HG03095 (cell line): ENCODE data around the gene A3GALT2.
"Not testable (repeated sequence)": the region's sequence is repeated elsewhere in the genome, so short reads cannot be mapped to it uniquely, and the experiment has no call there.

ENCODE experiments used
- ATAC-seq: cut with Tn5 transposase; IDR thresholded peaks from one replicate; pipeline ENCODE4 v1.9.1; 2021; ENCODE audit warnings: moderate library complexity; ENCODE audit not compliant: unreplicated experiment

Gene A3GALT2

GRCh38 chr1:33294071-33295010 lies 26.6 kb downstream of the A3GALT2 start:
- no peak for ATAC-seq

DNA sequence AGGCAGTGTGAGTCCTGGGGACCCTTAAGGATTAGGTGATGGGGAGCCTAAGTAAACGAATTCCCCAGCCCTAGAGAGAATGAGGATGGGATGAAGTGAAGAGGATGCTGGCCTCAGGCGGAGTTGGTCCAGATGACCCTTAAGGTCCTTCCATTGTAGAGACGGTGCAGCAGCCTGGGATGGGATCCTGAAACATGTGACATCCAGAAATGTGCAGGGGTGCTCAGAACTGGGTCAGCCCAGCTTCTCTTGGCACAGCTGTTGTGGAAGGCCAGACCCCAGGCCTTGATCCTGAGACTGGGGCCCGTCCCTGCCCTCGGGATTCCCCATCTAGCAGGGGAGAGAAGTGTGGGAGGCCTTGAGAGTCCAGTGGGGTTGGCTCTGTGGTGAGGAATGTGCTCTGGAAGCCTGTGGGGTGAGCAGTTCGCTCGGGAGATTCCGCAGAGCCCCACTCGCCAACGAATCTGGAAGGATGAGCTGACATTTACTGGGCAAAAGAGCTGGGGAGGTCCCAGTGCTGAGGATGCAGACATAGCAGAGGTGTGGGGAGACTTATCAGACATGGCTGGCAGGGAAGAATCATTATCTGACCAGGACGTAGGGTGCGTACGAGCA lies 28.1 kb downstream of the A3GALT2 start:
- ATAC-seq, result no peak

DNA sequence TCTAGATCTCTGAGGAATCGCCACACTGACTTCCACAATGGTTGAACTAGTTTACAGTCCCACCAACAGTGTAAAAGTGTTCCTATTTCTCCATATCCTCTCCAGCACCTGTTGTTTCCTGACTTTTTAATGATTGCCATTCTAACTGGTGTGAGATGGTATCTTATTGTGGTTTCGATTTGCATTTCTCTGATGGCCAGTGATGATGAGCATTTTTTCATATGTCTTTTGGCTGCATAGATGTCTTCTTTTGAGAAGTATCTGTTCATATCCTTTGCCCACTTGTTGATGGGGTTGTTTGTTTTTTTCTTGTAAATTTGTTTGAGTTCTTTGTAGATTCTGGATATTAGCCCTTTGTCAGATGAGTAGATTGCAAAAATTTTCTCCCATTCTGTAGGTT lies 30.3 kb downstream of the A3GALT2 start:
- not testable (repeated sequence) for ATAC-seq

GRCh38 chr1:33289858-33290154 lies 31.1 kb downstream of the A3GALT2 start:
- ATAC-seq, result no peak

DNA sequence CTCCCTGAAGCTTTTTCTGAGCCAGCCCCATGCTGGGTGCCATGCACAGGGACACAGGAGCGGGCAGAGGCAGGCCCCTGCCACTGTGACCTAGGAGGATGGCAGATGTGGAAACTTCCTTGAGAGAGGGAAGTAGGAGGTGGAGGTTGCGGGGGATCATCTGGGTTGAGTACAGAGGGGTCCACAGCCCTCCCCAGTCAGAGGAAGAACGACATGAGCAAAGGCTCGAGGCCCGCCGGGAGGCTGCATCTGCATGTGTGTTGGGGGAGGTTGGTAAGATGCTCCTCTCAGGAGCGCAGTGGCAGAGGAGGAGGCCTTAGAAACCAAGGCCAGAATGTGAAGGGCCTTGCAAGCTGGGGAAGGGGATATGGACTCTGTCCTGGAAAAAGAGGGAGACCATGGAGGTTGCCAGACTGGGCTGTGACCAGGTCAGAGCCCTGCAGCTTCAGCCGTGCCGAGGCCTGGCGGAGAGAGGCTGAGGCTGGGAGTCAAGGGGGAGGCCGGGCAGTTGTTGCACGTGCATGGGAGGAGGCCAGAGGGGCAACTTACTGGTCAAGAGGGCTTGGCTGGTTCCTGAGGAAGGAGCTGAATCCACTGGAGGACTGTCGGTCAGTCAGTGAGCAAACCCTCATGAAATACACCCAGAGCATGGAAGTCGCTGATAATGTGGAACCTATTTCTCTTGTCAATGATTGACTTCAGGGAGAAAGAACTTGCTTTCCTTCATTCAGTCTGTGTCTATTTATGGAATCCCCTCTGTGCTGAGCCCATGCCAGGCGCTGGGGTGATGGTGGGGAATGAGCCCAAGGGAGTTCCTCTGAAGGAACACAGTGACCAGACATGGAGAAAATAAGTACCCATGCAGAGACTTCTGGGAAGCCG lies 31.7 kb downstream of the A3GALT2 start:
- ATAC-seq, result no peak

GRCh38 chr1:33287317-33287716 lies 33.6 kb downstream of the A3GALT2 start:
- ATAC-seq, result no peak

- no peak for ATAC-seq
These were observed 34.3 kb downstream of the A3GALT2 start for GRCh38 chr1:33286451-33287185.

- ATAC-seq, result no peak
These were observed 36.8 kb downstream of the A3GALT2 start for GRCh38 chr1:33284049-33284448.

DNA sequence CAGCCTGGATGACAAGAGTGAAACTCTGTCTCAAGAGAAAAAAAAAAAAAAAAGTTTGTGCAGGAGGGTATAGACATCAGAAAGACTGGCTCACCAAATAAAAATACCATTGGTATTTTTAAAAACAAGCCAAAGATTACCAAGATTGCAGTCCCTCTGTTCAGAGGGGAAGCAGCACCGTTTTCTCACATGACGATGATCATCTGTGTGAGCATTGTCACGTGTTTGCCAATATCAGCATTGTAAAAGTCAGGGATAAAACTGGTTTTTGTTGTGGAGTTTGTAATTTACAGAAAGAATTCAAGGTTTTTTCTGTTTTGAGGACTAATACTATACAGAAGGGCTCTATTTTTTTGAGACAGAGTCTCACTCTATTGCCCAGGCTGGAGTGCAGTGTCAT lies 38.1 kb downstream of the A3GALT2 start:
- ATAC-seq, result no peak

GRCh38 chr1:33281554-33282303 lies 39.2 kb downstream of the A3GALT2 start:
- ATAC-seq, result no peak

GRCh38 chr1:33280091-33280661 lies 40.7 kb downstream of the A3GALT2 start:
- ATAC-seq, result no peak

DNA sequence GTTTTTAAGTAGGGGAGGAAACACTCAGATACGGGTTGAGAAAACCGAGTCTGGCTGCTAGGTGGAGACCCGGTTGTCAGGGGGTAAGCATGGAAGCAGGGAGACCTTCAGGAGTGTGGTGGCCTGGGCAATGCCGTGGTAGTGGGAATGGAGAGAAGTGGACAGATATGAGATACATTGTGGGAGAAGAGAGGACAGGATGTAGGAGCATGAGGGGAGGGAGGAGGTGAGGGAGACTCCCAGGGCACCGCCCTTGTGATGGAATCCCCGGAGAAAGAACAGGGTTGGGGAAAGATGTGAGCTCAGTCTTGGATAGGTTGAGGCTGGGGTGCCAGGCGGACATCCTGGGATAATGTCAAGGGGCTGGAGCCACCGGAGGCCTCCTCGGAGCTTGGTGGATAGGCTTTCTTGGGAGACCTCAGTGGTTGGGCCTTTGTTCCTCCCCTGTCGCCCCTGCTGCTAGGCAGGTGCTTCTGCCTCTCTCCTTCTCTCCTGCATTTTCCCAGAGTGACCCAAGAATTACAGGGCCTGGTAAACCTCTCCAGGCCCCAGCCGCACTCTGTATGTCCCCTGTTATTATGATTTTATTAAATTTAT lies 43.3 kb downstream of the A3GALT2 start:
- no peak for ATAC-seq

DNA sequence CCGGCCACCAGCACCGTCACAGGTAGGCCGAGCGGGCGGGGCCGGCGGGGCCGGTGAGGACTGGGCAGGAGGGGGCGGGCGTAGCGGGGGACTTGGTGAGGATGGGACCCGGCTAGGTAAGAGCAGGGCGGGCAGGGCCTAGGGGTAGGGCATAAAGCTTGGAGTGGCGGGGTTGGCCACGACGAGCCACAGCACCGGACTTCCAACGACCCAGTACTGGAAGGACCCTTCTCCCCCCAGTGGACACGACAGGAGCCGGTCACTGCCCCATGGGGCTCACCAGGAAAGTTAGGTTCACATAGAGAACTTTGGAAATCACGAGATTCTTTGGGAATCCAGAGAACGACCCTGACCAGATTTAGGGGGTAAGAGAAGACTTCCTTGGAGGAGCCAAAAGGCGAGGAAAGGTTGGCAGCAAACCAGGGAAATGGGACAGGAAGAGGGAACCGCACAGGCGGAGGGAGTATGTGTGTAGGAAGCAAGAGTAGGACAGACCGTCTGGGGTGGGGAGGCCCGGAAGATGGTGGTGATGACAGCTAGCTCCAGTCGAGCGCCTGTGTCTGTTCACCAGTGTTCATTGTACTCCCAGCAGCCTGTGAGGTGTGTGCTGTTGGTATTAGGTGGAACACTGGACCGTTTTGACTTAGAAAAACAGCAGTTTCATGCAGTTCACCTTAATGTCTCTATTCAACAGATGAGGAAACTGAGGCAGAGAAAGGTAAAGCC lies 44.2 kb downstream of the A3GALT2 start:
- ATAC-seq, result no peak

GRCh38 chr1:33275706-33276572 lies 45.0 kb downstream of the A3GALT2 start:
- no peak for ATAC-seq

DNA sequence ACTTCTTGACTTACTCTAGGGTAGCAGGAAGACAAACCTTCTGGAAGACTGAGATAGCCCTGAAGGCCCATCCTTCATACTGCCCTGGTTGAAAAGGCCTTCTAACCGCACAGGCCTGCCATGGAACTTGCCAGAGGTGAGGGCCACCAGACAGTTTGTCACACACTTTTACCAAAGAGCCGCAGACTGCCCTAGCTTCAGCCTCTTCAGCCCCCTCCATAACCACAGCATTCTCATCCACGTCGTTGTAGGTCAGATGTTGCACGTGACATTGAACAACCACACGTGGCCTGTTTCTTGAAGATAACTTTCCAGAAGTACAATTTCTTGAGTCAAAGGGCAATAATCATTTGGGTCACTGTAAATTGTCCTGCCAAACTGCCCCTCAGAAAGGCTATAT lies 45.7 kb downstream of the A3GALT2 start:
- no peak for ATAC-seq

DNA sequence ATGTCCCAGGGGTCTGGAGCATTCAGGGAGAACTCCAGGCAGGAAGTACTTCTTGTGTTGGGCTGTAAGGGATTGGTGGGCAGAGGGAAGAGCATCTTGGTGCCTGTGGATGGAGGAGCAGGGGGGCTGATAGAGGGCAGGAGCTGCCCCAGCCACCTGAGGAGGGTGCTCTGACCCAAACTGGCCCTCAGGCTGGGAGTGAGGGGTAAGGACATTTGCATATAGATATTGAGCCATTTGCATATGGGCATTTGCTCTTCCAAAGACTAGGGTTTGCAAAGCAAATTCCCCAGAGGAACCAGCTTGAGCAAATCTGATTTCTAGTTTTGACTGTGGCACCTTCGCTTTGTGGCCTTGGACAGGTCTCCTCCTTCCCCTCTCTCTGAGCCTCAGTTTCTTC lies 46.5 kb downstream of the A3GALT2 start:
- no peak for ATAC-seq

GRCh38 chr1:33273961-33274371 lies 46.9 kb downstream of the A3GALT2 start:
- no peak for ATAC-seq

- ATAC-seq, result no peak
These were observed 47.5 kb downstream of the A3GALT2 start for GRCh38 chr1:33273406-33273805.
